B cell (primary cell): Measurements from ENCODE around the gene HUS1.

Experiments
- CTCF ChIP-seq: fragments of 200-600 bp; IDR thresholded peaks from one replicate; pipeline ENCODE4 v1.8.0; 2022; ENCODE audit warnings: antibody characterized with exemption, mild to moderate bottlenecking
- EZH2 ChIP-seq: IDR thresholded peaks from 2 replicates; pipeline ENCODE4 v1.6.1; 2012; ENCODE audit warnings: borderline replicate concordance, low read depth, mild to moderate bottlenecking, moderate library complexity, low read length; ENCODE audit not compliant: insufficient read depth, poor library complexity, severe bottlenecking

GRCh38 chr7:48006866-48007265, 27.5 kb upstream of the HUS1 start:
- no peak for TF ChIP-seq CTCF
- no peak for TF ChIP-seq EZH2
